Measurements from ENCODE around the gene SLC29A4.

SLC29A4 gene

GRCh38 chr7:5330288-5330687 is 47.5 kb downstream of the SLC29A4 start:
- DNase-seq: no peak

DNA sequence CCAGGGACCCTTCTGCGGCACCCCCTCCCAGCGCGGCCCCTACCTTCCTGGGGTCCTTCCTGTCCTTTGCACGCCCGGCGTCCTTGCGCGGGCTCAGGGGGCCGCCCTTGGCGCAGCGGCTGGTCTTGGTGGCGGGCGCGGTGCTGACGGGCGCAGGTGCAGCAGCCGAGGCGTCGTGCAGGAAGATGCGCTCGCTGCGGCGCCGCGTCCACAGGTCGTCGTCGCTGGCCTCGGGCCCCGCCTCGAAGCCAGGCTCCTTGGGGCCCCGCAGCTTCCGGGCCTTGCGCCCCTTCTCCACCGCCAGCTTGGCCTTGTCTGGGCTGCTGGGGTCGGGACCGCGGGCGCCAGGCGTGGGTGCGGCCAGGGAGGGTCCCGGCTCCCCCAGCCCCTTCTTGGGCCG is 49.8 kb downstream of the SLC29A4 start:
- DNase-seq: no peak

DNA sequence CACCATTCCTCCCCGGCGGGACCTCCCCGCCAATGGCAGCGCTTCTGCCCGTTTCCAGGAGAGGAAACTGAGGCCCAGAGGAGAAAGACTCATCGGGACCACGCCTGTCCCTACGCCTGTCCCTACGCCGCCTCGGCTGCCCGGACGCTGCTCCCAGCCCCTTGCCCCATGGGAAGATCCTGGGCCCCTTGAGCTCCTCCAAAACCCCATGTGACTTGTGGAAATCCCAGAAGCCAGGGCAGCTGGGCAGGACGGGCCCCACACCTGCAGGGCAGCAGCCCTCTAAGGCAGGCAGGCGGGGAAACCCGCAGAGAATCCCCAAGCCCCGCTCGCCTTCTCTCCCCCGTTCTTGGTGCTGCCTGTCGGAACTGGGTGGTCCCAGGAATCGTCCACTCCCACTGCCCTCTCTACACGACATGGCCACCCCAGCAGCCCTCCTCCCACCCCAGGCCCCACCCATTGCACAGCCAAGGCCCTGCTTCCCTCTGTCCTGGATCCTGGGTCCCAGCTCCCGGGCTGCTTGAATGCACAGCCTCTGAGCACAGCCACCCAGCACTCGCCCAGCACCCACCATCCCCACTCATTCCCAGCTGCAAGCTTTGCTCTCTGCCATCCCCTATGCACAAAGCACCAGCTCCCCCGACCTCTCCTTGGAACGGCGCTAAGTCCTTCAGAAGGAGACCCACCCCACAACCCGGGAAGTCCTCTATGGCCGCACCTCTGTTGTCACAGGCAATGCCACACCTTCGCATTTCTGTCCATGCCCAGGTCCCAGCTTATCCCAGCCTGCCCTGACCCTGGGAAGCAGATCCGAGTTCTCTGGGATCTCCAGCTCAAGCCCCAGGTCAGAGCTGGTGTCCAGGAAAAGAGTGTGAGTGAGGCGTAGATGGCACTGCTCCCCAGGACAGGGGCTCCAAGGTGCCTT is 50.6 kb downstream of the SLC29A4 start:
- DNase-seq: no peak

- no peak for DNase-seq
Measured at GRCh38 chr7:5334671-5335070, 51.9 kb downstream of the SLC29A4 start.

DNA sequence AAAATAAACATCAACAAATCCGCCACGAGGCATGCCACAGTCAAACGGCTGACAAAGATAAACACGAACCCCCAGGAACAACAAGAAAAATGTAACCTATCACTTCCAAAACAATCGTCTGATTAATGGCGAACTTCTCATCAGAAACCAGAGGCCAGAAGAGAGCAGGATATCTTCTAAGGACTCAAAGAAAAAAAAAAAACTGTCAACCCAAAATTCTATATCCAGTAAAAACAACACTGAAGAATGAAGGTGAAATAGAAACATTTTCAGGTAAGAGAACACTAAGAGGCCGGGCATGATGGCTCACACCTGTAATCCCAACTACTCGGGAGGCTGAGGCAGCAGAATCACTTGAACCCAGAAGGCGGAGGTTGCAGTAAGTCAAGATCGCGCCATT is 54.3 kb downstream of the SLC29A4 start:
- DNase-seq: no peak

GRCh38 chr7:5339955-5340354 is 57.2 kb downstream of the SLC29A4 start:
- no peak for DNase-seq

- no peak for DNase-seq
Measured at GRCh38 chr7:5342631-5343030, 59.9 kb downstream of the SLC29A4 start.

DNA sequence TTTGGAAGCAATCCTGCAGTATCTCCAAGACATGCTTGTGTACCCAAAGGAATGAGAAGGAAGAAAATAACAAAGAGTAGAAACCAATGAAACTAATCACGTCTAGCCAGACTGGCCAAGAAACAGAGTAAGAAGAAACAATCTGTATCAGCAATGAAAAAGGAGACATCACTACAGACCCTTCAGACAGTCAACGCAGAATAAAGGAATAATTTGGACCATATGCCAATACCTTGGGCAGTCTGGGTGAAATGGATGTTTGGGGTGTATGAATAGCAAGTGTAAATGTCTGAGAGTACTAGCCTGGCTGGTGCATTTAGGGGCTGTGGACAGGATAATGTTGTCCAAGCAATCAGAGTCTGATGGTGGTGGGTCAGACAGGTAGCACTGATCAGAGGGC is 61.1 kb downstream of the SLC29A4 start:
- DNase-seq: no peak

GRCh38 chr7:5344342-5344741 is 61.6 kb downstream of the SLC29A4 start:
- DNase-seq: no peak

- DNase-seq: no peak
Measured at GRCh38 chr7:5345171-5345570, 62.4 kb downstream of the SLC29A4 start.

GRCh38 chr7:5345671-5346070 is 62.9 kb downstream of the SLC29A4 start:
- no peak for DNase-seq

DNA sequence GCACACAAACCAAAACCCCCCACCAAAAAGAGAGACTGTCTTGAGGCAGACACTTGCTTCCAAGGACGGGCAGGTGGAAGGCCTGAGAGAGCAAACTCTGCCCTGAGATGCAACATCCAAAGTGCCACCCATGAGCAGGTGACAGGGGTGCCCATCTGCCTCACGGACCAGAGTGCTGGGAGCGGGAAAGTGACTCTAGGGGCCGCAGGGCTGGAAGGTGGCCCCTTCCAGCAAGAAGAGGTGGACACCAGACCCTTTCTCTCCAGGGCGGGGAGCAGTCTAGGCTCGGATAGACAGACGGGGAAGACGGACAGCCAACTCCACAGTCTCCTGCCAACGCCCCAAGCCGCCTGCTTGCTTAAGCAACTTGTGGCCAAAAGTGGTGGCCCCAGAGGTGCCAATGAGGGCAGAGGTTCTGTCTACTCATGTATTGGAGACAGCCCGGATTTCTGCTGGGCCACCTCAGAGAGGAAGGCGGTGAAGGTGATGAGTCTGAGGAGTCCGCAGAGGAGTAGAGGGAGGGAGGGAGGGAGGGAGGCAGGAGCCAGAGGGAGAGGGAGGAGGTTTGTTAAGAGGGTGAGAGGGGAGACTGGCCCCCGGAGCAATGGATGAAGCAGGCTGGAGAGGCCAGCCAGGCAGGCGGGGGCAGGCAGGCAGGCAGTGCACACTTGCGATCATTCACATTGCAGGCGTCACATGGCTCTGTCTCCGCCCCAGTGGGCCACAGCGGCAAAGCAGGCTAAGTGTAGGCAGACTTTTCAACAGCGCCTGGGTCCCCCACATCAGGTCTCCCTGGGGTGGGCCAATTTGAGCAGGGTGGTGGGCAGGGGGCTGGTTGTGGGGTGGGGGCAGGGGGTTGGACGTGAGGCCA is 65.6 kb downstream of the SLC29A4 start:
- DNase-seq: no peak

DNA sequence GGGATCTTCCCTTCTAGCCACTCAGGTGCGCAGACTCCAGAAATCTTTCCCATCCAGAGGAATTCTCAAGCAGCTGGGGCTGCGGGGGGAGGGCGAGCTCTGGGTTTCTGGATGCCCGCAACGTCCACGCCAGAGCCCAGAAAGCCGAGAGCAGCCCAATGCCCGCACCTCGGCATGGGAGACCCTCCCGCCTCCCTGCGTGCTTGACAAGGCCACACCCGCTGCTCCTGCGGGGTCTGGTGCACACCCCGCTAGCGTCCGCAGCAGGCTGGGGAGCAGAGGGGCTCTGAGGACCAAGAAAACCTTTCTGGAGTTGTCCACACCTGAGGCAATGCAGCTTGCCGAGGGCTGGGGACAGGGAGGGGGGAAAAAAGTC is 66.2 kb downstream of the SLC29A4 start:
- no peak for DNase-seq

- no peak for DNase-seq
Measured at GRCh38 chr7:5349437-5350173, 66.9 kb downstream of the SLC29A4 start.

GRCh38 chr7:5350174-5350463 is 67.4 kb downstream of the SLC29A4 start:
- DNase-seq: no peak

DNA sequence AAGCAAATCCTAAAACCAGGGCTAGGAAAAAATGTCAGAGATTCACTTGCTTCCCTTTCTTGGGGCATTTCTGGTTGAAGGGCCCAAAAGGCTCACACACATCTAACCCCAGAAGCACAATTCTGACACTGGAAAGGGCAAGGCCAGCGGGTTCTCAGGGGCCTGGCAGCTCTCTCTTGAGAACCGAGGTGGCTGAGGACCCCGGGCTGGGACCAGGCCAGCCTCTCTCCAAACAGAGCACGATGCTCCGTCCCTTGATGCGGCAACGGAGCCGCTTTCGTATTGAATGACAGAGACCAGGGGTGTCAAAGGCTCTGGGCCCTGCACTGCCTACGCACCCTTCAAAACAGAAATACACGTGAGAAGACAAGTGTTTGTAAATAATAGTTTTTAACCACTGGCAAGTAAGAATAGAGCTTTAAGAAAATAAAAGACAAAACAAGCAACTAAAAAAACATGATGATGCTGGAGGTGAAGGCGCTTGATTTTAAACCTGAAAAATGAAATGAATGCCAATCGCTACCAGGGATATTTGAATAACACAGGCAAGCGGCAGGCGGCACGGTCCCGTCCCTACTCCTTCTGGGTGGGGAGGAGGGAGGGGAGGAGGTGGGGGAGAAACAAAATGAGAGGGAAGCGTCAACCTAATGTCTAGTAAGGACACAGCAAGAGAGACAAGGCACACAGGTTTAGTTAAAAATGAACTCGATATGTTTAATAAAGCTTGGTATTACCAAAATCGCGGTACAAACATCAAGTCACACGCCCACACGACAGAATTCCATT is 68.0 kb downstream of the SLC29A4 start:
- DNase-seq: no peak

- DNase-seq: no peak
Measured at GRCh38 chr7:5351507-5352265, 68.9 kb downstream of the SLC29A4 start.

- no peak for DNase-seq
Measured at GRCh38 chr7:5352440-5353010, 69.8 kb downstream of the SLC29A4 start.

DNA sequence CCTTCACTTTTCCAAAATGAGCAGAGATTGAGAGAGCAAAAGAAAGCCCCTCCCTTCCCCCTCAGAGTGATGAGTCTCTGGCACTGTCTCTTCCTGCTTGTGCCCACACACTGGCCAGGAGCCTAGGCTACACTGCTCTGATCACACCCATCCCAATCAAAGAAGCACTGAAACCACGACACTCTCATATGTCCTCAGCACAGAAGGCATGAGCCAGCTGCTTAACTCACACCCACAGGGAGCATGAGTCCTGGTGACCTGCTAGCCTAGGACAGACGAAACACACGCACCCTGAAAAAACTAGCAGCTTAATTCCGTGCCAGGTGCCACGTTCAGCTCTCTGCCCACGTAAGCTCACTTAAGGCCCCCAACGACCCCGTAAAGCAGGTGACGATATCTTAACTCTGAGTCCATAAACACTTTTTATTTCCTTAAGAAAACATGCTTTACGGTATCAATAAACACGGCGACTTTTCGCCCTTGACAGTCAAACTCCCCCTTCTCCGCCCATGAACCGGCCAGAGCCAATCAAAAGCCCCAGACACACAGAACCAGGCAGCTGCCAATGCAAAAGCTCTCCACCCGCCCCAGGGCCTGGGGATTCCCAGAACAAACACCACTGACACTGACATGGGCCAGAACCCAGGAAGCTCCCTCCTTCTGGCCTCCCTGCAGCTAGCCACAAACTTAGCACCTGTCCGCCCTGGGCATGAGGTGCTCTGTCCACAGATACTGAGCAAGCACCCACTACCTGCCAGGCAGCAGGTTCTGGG is 71.9 kb downstream of the SLC29A4 start:
- peak; percentile 35 to 63 for DNase-seq
